SH-SY5Y (cell line): ENCODE results near the gene POLR2L.

Experiments
- GATA2 ChIP-seq: IDR thresholded peaks from 2 replicates; pipeline ENCODE4 v1.6.1; 2011; ENCODE audit warnings: mild to moderate bottlenecking, low read depth, low read length
- GATA3 ChIP-seq: IDR thresholded peaks from 2 replicates; pipeline ENCODE4 v1.6.1; 2011; ENCODE audit warnings: low read depth, mild to moderate bottlenecking, low read length, moderate library complexity

POLR2L gene

DNA sequence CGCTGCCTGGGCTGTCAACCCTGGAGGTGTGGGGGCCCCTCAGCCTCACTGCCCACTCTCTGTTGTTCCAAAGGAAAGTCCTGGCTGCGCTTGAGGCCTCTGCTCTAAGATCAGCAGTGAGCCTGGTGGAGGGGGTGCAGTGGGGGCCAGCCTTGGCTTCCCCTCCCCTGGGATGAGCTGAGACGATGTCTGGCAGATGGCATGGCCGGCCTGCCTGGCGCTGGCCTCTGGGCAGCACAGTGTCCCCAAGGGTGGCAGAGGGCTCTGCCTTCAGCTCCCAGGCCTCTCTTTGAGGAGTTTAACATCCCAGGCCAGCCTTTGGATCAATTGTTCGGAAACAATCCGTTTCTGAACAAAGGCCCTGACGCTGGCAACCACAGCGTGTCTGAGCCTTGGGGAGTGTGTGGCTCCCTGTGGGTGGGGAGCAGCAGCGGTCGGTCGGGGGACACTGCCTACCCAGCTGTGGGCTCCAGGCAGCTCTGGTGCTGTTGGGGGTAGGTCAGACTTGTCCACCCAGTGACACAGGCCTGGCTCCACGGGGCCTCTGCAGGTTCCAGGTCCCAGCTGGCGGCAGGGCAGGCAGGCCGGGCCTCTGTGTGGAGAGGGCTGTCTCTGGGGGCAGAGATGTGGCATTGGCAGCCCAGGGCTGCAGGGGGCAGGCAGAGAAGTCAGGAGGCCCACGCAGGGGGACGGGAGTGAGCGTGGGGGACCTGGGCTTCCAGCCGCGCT, 12.4 kb upstream of the POLR2L start:
- TF ChIP-seq GATA2, result no peak
- no peak for TF ChIP-seq GATA3

DNA sequence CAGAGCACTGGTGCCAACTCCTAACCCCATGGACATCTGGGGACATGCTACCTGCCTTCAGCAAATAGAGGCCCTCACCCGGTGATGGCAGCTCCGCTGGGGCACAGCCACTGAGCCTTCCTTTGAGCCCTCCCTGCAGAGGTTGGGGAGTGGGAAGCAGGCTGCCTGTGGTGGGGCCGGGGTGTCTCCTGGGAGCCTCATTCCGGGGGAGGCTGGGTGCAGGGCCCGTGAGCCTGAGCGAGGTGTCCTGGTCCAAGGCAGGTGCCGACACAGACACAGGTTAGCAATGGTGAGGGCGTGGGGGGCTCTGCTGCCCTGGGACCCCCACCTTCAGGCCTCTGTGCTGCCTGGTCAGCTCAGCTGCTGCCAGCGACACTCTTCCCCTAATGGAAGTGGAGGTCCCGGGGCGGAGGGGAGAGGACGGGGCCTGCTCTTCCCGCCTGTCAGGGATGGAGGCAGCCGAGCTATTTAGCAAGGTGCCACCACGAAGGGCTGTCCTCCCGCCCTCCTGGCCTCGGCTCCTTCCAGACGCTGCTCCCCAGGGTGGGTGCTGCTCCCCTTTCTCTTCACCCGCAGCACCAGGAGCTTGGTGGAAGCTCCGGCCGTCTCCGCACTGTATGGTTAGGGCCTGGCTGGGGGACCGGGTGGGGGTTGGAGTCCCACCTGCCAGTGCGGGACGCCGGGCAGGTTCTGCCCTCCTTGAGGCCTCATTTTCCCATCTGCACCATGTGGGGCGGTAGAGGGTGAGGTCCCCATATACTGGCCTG, 11.5 kb upstream of the POLR2L start:
- no peak for TF ChIP-seq GATA3
- no peak for TF ChIP-seq GATA2

DNA sequence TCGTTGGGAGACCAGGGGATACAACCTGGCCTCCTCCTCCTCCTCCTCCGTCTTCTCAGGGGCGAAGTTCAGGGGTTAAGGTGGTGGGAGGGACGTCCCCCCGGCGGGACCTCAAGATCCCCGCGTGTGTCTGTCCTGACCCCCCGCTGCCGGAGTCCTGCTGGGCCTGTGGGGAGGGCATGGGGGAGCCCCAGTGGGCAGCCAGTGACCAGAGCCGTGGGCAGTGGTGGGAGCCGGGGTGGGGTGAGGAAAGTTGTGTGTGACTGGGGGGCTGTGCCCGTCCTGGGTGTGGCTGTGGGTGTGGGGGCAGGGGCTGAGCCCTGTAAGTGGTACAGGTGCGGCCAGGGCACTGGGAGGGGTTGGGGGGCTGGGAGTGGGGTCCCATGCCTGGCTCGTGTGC, 10.4 kb upstream of the POLR2L start:
- TF ChIP-seq GATA3 (no peak), GATA2 (no peak)

DNA sequence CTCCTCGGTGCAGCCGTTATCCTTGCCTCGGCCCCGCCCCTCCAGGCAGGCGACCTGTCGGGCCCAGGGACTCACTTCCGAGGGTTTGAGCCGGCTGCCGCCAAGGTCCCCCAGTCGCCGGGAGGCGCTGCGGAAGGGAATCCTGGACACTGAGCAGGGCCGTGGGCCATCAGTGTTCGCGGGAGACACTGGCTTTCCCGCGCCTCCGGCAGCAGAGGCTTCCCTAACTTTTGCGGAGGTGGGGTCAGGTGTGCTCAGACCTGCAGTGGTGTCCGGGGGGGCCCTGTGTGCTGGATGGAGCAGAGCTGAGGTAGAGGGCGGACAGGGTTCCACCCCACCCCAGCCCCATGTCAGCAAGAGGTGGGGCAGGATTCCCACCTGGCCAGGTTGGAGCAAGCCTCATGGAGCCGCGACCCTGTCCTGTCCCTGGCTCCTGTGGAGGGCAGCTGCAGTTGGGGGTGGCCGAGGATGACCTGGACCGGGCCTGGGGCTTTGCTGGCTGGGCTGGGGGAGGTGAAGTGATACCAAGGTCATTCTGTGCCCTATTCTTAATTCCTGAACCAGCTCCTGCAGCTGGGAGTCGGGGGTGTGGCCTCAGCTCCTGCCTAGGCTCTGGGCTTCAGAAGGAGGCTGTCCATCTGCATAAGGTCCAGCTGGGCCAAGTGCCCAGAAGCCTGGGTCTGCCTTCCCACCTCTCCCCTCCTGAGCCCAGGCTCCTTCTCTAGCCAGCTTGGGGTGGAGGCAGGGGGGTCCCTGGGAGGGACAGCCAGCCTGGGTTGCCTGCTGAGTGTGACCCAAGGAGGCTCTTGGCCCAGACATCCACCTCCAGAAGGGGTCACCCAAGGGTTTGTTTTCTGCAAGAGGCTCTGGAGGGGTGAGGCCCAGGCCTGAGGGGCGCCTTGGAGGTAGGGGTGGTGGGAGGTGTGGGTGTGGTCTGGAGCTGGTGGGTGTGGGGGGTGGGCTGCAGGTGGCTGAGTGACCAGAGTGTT, 8.7 kb upstream of the POLR2L start:
- TF ChIP-seq GATA2 (no peak), GATA3 (no peak)

DNA sequence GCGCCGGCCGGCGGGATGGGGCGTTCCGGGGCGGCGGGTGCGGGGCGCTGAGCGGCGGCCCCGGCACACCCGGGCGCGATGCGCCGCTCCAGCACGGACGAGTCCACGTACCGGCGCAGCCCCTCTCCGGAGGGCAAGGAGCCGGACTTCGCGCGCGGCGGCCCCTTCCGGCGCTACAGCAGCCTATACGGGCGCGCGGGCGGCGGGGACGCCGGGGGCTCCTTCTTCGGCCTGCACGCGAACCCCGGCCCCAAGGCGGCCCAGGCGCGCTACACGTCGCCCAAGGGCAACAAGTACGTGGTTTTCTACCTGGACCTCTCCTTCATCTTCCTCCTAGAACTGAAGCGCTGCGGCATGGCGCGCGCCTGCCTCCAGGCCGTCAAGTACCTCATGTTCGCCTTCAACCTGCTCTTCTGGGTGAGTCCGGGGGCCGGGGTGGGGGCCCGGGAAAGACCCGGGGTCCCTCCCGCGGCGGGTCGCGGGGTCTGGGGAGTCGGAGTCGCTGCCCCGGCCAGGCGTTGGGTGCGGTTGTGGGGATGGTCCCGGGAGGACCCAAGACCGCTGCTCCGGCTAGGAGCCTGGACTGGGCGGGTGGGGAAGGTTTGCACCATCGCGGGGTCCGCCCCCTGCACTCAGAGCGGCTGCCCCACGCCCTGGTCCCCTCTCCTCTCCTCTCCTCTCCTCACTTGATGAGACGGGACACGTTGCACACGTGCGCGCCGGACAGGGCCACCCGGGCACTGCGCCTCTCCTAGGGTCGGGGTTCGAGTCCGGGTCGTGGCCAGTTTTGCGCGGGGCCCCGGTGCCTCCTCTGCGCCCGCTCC, 7.8 kb upstream of the POLR2L start:
- TF ChIP-seq GATA3 (no peak), GATA2 (no peak)

DNA sequence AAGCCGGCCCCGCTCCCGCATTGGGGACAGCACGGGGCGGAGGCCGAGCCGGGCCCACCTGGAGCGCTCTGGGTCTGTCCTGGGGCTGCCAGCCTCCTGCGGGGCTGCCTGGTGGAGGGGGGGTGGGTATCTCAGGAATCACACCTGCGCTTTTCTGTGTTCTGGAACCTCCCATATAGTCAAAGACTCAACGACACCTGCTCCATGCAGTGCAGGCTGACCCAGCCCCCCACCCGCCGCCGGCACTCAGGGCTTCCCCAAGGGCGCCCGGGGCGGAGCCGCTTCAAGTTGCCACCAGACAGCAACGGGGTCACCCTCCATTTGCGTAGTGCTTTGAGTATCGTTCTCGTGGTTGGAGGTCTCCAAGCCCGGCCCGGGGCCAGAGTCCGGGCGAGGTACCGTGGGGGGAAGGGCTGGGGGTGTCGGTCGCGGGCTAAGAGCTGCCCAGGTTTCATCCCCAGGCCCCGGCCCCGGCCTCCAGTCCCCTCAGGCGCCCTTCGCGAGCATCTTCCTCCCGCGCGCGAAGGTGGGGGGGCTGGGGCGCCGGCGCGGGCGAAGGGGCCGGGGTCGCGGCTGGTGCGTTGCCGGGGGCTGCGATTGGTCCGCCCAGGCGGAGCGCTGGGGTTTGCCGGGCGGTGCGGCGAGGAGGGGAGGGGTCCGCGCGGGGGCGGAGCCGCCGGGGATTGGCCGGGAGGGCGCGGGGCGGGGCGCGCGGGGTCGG, 6.9 kb upstream of the POLR2L start:
- TF ChIP-seq GATA2 (no peak), GATA3 (no peak)

DNA sequence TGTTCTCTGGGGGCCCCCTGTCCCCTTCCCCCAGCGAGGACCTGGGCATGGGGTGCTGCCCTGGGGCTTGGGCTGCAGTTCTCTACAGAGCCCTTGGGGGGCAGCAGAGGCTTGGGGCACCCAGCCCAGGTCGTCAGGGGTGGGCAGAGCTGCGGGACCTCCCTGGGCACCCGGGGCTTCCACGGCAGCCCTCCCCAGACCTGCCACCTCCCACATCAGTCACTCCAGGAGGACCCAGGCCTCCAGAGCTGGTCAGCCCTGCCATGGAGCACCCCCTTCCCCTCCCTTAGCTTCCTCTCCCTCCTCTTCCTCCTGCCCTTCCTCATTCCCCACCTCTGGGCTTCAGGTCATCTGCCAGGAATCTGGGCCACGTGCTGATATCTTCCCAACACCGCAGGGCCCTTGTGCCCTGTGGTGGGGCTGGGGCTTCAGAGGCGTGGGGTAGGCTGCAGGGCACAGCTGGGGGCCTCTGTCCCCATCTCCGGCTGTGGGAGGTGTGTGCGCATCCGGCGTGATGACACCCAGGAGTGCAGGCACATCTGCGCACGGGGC, 6.1 kb upstream of the POLR2L start:
- no peak for TF ChIP-seq GATA2
- no peak for TF ChIP-seq GATA3

DNA sequence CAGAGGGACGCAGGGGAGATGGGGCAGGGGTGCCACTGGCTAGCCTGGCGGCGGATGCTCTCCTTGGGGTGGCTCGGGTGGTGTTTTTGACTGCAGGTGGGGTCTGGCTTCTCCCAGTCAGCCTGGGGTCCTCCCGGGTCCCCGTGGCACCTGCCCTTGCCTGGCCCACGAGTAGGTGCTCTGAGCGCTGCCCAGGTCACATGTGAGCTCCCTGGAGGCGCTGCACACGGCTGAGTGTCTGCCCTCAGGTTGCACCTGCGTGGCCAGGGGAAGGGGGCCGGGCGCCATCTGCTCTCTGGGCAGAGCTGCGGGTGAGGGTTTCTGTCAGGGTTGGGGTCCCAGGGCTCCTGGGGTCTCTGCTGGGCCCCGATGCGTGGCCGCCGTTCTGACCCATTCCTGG, 5.5 kb upstream of the POLR2L start:
- TF ChIP-seq GATA2 (no peak), GATA3 (no peak)

DNA sequence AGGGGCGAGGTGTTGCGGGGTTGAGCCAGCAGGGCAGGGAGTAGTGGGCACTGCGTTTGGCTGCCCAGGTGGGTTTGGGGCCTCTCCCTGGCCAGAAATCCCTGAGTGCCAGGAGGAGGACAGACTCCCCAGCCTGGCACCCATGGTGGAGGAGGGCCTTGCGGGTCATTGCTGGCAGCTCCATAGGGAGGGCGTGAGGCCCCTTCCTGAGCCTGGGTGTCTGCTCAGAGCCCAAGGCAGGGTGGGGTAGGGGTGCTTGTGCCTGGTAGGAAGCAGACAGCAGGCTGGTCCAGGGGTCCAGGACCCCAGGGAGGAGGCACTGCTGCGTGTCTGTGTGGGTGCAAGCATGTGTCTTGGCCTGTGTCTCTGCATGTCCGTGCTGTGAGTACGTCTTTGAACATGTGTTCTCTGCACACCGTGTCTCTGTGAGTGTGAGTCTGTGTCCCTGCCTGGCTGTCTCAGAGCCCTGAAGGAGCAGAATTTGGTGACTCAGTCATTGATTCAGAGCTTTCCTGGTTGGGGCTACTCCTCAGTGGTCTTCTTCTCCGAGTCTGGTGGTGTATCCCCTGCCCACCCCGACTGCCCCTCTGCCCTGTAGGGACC, 4.3 kb upstream of the POLR2L start:
- no peak for TF ChIP-seq GATA2
- TF ChIP-seq GATA3, result no peak

DNA sequence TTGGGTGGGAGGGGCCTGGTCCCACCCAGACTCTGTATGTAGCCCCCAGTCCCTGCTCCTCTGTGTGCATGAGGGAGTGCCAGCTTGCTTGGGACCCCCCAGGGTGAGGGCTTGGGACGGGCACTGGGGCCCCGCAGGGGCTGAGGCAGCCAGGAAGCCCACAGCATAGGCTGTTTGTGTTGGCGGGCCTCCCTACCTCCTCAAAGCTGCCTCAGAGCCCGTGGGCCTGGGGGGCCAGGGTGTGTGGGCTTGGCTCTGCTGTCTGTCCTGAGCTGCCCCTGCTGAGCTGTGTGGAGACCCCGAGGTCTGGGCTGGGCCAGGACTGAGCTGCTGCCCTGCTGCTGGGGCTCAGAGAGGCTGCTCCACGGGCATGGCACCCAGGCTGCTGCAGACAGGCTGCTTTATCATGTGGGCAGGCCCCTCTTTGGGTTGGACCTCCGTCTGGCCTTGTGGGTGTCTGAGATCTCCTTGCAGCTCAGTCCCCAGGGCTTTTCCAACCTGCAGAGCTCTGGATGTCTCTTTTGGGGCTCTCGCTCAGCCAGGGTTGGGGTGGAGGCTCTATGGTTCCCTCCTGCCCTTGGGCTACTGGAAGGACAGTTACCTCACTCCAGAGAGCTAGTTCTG, 3.7 kb upstream of the POLR2L start:
- no peak for TF ChIP-seq GATA3

DNA sequence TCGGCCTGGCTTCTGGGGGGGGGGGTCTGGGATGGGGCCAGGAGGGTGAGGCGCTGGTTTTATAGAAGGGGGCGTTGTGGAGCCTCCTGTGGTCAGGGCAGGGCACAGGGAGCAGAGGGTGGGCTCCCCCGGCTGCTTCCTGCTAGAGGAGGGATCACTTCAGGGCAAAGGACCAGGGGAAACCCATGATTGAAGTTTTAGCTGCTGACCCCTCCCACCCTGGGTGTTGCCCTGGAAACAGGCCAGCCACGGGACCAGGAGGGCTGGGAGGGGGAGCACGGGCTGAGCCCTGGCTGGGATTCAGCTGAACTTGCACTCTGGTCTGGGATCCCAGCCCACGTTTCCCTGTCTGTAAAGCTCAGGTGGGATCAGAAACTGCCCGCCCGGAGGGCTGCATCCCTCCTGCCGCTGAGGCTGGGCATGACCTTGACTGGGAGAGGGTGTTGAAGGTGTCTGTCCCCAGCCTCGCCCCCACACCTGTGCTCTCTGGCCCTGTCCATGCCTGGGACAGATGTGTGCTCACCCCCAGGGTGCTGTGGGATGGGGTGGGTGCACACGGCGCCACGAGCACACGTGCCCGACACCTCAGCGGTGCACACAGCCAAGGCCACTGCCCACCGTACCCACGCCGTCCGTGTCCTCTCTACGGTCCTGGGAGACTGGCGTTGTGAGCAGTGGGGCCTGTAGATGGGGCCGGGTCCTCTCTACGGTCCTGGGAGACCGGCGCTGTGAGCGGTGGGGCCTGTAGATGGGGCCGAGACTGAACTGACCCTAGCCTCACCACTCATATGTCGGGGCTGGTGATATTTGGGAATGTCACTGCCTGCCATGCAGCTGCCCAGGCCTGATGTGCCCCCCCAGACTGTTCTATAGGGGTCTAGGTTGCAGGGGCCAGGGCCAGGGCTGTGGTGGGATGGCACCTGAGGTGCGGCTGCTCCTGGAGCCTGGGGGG, 2.6 kb upstream of the POLR2L start:
- TF ChIP-seq GATA3 (no peak), GATA2 (no peak)
